C1 segment of cervical spinal cord (tissue), 14 donors: ENCODE results near the gene GASK1A.
A peak's percentile ranks its signal among the peaks of the same experiment; 100 is the strongest.

Source experiments
- DNase-seq, 14 donors: peaks; one replicate each; lab custom pipeline; 2025; lab: John Stamatoyannopoulos, UW

GASK1A gene

DNA sequence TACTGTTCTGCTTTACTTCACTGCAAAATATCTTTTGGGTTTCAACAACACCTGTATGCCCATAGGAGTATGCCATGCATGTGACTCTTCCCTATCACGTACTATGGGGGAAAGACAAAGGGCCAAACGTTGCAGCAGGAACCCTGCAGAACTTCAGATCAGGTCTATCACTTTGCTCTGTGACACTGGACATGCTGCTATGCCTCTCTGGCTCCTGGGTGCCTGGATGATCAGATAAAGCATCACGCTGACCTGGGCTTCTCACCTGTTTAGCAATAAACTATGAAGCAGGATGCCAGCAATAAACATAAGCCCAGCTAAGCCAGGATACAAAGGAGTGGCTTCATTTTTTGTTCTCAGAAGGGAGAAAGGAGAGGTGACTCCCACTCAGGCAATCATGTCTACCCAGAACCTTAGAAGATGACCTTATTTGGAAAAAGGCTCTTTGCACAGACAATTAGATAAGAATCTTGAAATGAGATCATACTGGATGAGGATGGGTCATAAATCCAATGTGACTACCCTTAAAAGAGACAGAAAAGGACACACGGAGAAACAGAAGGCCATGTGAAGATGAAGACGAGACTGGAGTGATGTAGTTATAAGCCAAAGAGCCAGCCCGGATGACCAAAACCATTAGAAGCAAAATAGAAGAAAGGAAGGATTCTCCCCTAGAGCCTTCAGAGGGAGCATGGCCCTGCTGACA is 107.5 kb downstream of the GASK1A start:
- no peak for DNase-seq

DNA sequence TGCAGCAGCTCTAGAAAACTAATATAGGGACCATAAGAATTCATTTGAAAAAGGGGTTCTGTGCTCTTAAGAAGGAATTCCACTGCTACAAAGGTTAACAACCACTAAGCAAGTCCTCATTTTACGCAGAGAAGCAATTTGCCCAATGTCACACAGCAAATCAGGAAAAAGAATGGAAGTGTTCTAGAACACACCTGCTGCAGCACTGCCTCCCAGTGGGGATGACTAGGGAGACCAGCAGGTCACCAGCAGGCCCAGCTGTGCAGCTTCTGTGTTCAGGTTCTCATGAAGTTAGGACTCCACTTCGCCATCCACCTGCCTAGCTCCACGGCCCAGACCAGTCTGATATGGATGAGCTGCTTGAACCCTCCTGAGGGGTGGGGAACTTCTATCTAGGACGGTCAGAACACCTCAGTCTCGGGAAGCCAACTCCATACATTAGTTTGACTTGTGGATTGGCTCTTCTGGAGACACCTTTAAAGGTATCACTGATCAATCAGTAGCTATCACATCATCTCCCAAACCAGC is 108.2 kb downstream of the GASK1A start:
- no peak for DNase-seq

DNA sequence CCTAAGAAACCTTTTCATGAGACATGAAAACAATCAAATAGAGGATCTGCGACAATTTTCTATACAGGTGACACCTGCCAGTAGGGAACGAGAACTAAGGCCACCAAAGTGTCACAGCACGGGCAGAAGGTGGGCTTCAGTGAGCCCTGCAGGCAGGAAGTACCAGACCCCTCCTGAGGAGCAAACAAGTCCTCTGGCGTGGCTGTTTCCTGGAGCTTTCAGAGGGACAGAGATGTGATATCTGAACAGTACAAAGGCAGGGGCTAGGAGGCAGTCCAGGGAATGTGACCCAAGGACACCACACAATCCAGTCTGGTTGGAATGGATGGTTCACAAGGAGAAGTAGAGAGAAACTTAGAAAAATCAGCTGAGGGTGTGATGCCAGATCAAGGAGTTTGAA is 110.0 kb downstream of the GASK1A start:
- no peak for DNase-seq

DNA sequence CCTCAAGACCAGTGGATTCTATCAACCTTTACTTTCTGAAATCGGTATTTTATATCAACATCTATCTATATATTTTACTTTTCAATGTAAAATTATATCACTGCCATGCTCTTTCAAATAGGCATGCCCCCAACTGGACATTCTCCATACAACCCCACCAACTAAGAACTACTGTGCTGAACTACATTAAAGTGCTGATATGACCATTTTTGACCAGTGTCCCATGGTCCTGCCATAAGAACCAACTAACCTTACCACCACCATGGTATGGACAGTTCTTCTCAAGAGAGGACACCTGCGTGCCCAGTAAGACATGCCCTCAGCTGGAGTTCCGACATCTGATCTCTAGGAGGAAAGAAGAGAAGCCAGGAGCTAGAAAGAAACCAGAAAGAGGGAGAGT is 111.1 kb downstream of the GASK1A start:
- DNase-seq, result no peak

DNA sequence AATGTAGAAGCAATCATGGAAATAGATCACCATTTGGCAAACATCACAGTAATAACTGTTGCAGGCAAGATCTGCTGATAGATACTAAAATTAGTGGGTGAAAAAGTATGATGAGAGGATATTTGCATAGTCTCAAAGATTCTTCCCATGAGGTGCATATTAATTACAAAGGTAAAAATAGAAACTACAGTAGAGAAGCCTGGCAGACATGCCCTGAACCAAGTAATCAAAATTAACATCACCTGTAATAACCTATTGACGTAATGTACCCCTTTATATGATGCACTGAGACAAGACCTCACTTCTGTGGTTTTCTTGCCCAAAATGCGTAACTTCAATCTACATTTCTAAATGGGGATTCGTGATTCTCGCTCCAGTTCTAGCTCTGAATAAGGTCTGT is 112.4 kb downstream of the GASK1A start:
- DNase-seq, result no peak

DNA sequence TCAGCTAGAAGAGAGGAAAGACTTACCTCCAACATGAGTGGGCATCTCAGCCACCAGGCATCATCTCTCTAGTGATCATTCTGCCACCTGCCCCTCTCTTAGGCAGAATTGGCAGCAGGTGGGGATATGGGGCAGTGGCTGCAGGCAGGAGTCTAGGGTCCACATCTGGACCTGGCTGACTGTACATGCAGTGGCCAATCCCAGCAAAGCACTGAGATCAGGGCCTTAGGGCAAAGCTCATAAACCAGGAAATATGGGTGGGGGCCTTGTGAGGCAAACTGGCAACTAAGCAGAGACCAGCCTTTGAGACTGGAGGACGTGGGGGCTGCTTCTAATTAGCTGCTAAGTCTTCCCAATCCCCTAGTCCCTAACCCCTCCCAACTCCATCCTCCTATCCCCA is 113.9 kb downstream of the GASK1A start:
- no peak for DNase-seq

DNA sequence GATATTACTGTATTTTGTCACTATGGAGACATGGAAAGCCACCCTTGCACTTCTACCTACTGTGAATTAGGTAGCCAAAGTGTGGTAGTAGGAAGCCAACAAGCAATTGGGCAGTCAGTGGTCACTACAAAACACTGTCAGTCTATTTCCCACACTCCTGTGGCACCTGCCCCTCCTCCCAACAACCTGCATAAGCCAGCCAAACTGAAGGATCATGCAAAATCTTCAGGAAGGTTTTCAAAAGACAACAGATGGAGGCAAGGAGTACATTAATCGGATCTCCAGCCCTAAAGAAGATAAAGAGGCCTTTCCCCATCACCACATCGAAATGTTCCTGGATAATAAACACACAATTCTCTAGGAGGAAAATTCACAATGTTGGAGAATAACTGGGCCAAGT is 114.9 kb downstream of the GASK1A start:
- DNase-seq, result peak in 1 of 14 donors; percentile 53

DNA sequence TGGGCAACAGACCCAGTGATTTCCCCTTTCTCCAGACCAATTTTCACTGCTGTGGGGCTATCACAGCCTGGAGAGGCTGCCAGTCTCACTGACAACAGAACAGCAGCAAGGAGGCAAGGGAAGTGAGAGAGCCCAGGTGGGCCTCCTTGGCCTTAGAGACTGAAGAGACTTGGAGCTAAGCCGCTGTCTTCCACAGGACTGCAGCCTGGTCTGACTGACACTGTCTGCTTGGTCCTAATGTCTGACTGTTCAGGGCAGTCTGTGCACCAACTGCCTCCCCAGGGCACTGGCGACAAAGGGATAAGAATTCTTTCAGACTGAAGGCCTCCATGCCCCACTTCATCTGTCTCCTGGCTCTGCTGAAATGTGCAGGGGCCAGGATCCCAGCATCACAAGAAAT is 115.3 kb downstream of the GASK1A start:
- peak in 1 of 14 donors; percentile 78 for DNase-seq

DNA sequence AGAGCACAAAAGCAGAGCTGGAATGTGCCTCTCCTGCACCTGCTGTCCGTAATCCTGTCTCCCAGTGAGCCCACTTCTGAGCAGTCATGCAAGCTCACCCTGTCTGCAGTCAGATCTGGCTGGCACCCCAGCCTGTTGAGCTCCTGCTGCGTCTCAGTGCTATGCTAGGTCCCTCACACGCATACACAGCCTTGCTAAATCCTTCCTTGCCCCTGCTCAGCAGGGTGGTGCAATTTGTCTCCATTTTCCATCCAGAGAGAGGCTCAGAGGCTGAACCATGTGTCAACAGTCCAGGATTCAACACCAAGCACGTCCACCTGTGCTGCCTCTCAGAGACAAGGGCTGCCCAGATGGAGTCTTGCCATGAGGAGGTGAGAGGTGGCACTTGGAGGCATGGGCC is 115.7 kb downstream of the GASK1A start:
- DNase-seq, result peak in 1 of 14 donors; percentile 78

DNA sequence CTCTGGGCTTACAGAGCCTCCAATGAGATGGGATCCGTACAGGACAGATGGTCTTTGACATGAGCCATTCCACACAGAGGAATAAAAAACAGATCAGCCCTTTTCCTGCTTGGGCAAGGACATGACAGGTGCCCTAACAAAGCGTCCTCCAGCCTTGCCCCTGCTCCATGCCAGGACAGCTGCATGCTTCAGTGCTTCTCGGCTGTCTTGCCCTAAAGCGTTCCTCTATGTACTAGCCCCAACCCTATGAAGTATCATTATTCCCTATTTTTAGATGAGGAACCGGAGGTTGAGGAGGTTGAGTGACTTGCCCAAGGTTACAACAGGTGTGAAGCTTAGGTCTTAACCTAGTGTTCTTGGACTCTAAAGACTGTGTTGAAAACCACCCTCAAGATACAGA is 116.3 kb downstream of the GASK1A start:
- DNase-seq, result peak in 1 of 14 donors; percentile 75

DNA sequence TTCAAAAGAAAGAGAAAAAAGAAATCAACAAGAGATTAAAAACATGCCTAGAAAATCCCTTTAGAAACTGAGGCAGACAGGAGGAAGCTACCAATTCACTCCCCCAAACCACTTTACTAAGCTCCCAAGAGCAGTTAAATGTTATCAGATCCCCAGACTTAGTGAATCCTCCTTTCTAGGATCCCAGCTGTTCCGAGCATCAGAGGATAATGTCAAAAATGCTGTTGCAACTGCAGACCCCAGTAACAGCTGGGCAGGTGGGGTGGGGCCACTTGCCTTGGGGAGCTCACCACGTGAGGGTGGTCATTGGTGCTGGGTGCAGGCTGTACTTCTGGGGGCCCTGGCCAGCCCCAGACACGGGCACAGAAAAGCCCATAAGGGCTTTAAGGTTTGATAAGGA is 117.7 kb downstream of the GASK1A start:
- DNase-seq, result no peak

DNA sequence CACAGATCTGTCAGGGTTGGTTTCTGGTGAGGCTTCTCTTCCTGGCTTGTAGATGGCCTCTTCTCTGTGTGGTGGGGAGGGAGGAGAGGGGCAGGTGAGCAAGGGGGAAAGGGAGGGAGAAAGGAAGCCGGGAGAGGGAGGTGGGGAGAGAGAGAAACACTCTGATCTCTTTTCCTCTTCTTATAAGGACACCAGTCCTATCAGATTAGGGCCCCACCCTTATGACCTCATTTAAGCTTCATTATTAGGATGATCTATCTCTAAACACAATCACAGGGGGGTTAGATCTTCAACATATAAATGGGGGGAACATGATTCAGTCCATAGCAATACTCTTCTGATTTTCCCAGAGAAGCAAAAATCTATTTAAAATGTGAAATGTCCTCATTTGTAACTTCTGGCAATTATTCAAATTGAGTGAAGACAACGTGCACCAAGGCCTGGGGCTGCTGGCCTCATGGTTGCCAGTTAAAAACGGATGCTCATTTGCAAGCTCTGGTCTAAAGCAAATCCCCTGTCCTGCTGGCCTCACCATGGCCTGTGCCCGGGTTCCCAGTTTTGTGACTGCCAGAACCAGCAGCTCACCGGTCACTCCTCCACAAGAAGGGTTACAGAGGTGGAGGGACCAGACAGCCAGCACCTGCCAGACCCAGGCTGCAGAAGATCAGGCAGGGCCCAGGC is 118.4 kb downstream of the GASK1A start:
- DNase-seq, result peak in 1 of 14 donors; percentile 32

DNA sequence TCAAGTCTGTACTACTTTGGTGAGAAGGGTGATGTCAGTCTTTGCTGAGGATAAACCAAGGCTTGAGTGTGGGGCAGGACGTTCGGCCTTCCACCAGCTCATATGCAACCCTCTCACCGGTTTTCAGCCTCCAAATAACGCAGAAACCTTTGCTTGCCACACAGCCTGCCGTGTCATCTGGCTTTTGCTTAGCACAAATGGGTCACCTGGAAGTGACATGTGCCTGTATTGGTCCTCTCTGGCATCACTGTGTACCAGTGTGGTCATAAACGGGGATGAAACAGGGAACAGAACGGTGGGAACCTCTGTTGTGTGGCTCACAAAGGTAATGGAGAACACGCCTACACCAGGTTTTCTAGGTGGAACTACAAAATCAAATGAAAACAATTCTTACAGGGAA is 119.7 kb downstream of the GASK1A start:
- peak in 1 of 14 donors; percentile 68 for DNase-seq

DNA sequence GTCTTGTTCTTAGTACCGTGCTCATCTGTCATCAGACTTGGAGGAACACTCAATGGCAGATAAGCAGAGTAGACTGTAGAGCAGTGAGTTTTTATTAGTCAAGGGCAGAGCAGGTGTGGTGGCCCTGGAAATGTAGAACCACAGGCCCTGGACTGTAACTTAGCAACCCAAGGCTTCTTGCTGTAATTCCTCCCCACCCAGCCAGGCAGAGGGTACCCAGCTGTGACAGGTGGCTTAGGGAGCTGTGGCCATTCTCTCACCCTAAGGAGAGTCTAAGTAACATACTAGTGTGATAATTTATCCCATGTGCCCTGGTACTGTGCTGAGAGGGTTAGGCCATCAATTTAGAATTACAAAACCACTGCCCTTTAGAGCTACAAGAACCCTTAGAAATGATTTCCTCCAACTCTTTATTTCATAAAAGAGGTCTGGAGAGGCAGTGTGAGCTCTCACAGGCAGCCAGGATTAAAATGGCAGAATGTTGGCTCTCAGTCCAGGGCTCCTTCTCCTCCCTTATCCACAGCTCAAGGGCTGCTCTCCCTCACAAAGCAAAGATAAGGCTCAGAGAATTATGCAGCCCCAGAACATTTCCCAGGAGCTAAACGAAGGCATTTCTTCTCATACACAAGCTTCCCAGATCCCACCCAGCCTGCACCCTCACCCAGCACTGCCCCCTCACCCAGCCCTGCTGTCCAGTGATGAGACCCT is 123.8 kb downstream of the GASK1A start:
- DNase-seq, result peak in 1 of 14 donors; percentile 32

DNA sequence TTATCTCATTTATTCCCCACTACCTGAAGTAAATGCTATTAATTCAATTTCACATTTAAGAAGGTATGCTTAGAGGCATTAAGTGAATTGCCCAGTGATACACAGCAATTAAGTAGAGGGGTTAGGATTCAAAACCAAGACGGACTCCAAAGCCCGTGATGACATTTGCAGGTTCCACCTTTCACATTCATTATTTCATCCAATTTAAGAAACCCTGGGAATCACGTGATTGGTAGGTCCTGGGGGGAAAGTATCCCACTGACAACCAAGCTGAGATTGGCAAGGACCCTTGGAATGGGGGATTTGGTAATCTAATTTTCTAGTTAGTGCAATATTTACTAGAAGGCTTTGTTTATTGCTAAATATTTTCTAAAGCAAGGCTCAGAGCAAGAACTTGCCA is 124.9 kb downstream of the GASK1A start:
- DNase-seq, result peak in 1 of 14 donors; percentile 55

DNA sequence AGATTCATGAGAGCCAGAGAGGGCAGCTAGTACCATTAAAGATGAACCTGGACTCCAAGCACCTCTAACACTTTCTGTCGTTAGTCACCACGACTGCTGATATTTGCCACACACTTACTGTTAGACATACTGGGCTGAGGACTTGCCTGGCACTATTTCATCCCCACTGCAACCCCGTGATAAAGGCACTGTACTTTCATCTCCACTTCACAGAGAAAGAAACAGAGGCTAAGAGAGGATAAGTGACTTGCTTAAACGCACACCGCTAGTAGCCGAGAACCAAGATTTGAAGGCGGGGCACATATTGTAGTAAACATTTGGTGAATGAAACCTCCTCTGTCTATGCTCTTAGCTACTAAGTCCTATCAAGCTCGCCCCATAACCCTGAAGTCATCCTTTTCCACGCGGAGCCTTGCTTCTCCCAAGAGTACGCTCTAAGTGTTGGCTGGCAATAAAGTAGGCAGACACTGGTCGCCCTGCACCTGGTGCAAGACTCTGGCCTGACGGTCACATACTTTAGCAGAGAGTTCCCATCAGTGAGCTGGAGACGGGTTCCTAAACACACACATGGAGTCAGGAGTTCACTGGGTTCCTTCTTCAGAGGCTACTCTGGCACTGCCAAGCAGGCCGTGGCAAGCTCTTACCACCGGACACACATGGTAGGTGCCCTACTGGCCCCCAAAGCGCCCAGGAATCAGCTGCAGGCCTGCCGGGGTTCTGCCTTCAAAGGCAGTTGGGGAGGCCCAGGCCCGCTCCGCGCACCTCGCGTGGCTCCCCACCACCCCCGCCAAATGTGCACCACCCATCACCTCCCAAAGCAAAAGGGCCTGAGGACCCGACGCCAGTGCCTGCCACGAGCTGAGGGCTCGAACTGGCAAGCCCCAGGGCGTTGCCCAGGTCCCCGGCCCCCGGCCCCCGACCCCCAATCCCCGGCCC is 125.8 kb downstream of the GASK1A start:
- DNase-seq, result peak in 4 of 14 donors; percentile 17 to 58 (median 37)

DNA sequence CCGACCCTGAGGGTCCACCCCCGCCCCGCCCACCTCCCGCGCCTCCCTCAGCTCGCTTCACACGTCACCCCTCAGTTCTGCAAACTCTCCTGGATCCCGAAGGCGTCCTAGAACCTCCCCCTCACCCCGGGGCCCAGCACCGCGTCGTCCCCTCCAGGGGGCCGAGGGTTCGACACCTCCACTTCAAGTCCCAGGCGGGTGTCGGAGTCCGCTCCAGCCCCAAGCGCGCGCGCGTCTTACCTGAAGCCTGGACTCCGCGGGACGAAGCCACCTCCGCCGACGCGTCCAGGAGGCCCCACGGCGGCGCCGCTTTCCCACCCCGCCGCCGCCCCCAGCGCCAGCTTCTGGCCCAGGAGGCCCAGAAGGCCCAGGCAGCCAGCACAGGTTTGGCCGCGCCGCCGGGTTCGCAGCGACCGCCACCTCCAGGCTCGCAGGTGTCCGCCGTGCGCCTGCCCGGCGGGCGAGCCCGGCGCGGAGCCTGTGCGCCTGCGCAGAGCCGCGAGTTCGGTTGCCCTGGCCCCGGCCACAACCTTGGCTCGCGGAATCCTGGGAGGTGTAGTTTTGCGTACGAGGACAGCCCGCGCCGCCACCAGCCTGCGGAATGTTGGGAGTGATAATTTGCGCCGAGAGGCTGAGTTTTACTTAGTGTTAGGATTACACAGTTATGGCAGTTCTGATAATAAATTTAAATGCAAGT is 126.6 kb downstream of the GASK1A start, which contains the start of gene POMGNT2:
Gene POMGNT2 (minus strand): TSS at position 484 of the 697 bp plus-strand sequence. CDS start 24,648 bp downstream, outside the sequence.
- DNase-seq, result peak in 13 of 14 donors; percentile 44 to 90 (median 80)

DNA sequence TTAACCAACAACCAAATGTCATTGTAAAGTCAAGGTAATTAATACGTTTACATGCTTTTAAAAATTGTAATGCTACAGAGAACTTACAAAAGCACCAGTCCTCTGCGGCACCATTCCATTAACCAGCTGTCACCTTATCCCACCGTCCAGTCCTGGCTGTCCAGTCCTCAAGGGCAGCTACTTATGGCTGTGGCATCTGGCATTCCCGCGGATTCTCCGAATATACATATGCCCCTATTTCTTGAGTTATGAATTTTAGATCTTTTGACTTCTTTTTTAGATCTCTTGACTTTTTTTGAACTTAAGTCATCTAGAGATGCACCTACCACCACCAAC is 127.2 kb downstream of the GASK1A start:
- DNase-seq, result no peak
